IMR-90 (cell line): ENCODE measurements around the gene ISOC2. TPM values are rescaled to one million over a fixed set of nuclear protein-coding genes. Genes with fewer than 3 reads are reported as not detected.

Experiments used
- ATAC-seq: fragments of 200-7000 bp; cut with Tn5 transposase; 2 replicates; pipeline ENCODE4 v1.9.1; 2020; ENCODE audit warnings: low read depth, mild to moderate bottlenecking, moderate library complexity
- BruUV-seq: library from RNA; stranded (reverse); fragments of 400-500 nt; replicated peaks from 2 replicates; lab custom pipeline; 2021; lab: Mats Ljungman, UMichigan
- CTCF ChIA-PET: fragments of 300-600 bp; formaldehyde crosslinking; extraction: SDS; loops from one replicate; lab custom pipeline; 2021; ENCODE audit warnings: antibody characterized with exemption; lab: Yijun Ruan, JAX
- POLR2A ChIA-PET: fragments of 300-600 bp; sonication (Branson Sonifier 250); formaldehyde crosslinking; loops from one replicate; lab custom pipeline; 2022; ENCODE audit warnings: antibody characterized with exemption; ENCODE audit not compliant: unreplicated experiment; lab: Charles Lee
- DNase-seq: peaks from one replicate; pipeline ENCODE4 v3.0.0; 2013
- H2AFZ ChIP-seq: replicated peaks from 2 replicates; pipeline ENCODE3; 2013; ENCODE audit warnings: low read length, mild to moderate bottlenecking; ENCODE audit not compliant: poor library complexity
- H2AK5ac ChIP-seq: 2 replicates; pipeline ENCODE4 v1.6.1; 2013; ENCODE audit warnings: low read depth, low read length, inconsistent platforms
- H2AK9ac ChIP-seq: replicated peaks from 2 replicates; pipeline ENCODE3; 2013; ENCODE audit warnings: mild to moderate bottlenecking, low read depth, low read length, moderate library complexity; ENCODE audit not compliant: poor library complexity
- H2BK120ac ChIP-seq: 2 replicates; pipeline ENCODE4 v1.6.1; 2013; ENCODE audit warnings: low read depth, low read length, inconsistent platforms
- H2BK15ac ChIP-seq: 3 replicates; pipeline ENCODE4 v1.6.1; 2013; ENCODE audit warnings: low read depth, low read length, inconsistent platforms
- H2BK20ac ChIP-seq: 2 replicates; pipeline ENCODE4 v1.6.1; 2013; ENCODE audit warnings: low read depth, mild to moderate bottlenecking, inconsistent platforms, low read length, moderate library complexity
- H2BK5ac ChIP-seq: 2 replicates; pipeline ENCODE4 v1.6.1; 2013; ENCODE audit warnings: mild to moderate bottlenecking, low read depth, low read length, inconsistent platforms; ENCODE audit not compliant: poor library complexity, severe bottlenecking
- H3K14ac ChIP-seq: replicated peaks from 2 replicates; pipeline ENCODE4 v1.6.1; 2013; ENCODE audit warnings: low read depth, low read length, inconsistent platforms
- H3K18ac ChIP-seq: 2 replicates; pipeline ENCODE4 v1.6.1; 2013; ENCODE audit warnings: low read depth, low read length, control low read depth
- H3K23ac ChIP-seq: 2 replicates; pipeline ENCODE4 v1.6.1; 2013; ENCODE audit warnings: low read depth, low read length, inconsistent platforms
- H3K27ac ChIP-seq: 2 replicates; pipeline ENCODE4 v1.5.1; 2013; ENCODE audit warnings: mild to moderate bottlenecking, control low read depth, low read length; ENCODE audit not compliant: insufficient read depth
- H3K27me3 ChIP-seq: 2 replicates; pipeline ENCODE4 v1.6.1; 2013; ENCODE audit warnings: low read length; ENCODE audit not compliant: control insufficient read depth, insufficient read depth
- H3K36me3 ChIP-seq: 2 replicates; pipeline ENCODE4 v1.6.1; 2013; ENCODE audit warnings: low read length, mixed read lengths; ENCODE audit not compliant: control insufficient read depth, insufficient read depth
- H3K4ac ChIP-seq: 2 replicates; pipeline ENCODE4 v1.6.1; 2013; ENCODE audit warnings: low read depth, low read length, inconsistent platforms
- H3K4me1 ChIP-seq: 2 replicates; pipeline ENCODE4 v1.6.1; 2013; ENCODE audit warnings: low read length, mixed read lengths; ENCODE audit not compliant: control insufficient read depth, insufficient read depth
- H3K4me2 ChIP-seq: 2 replicates; pipeline ENCODE4 v1.6.1; 2013; ENCODE audit warnings: low read depth, mild to moderate bottlenecking, control low read depth, low read length, moderate library complexity
- H3K4me3 ChIP-seq: 2 replicates; pipeline ENCODE4 v1.5.1; 2013; ENCODE audit warnings: low read depth, mild to moderate bottlenecking, control low read depth, low read length, moderate library complexity; ENCODE audit not compliant: insufficient read depth
- H3K56ac ChIP-seq: 2 replicates; pipeline ENCODE4 v1.6.1; 2013; ENCODE audit warnings: low read length, inconsistent platforms; ENCODE audit not compliant: insufficient read depth; ENCODE audit errors: extremely low read depth
- H3K79me1 ChIP-seq, 2 experiments: 2 replicates each; pipeline ENCODE4 v1.6.1; 2013; ENCODE audit warnings: low read length in 2 of 2, inconsistent platforms in 1 of 2, low read depth in 1 of 2
- H3K9ac ChIP-seq: 2 replicates; pipeline ENCODE4 v1.6.1; 2013; ENCODE audit warnings: low read depth, low read length, control low read depth
- H3K9me1 ChIP-seq: 2 replicates; pipeline ENCODE4 v1.6.1; 2013; ENCODE audit warnings: low read length, inconsistent platforms; ENCODE audit not compliant: insufficient read depth
- H3K9me3 ChIP-seq: 2 replicates; pipeline ENCODE4 v1.6.1; 2013; ENCODE audit warnings: low read length; ENCODE audit not compliant: control insufficient read depth, insufficient read depth
- H4K20me1 ChIP-seq: 2 replicates; pipeline ENCODE4 v1.6.1; 2013; ENCODE audit warnings: low read length, inconsistent platforms; ENCODE audit not compliant: insufficient read depth
- H4K5ac ChIP-seq: 2 replicates; pipeline ENCODE4 v1.6.1; 2013; ENCODE audit warnings: mild to moderate bottlenecking, low read depth, low read length, control low read depth
- H4K8ac ChIP-seq, 2 experiments: 2 replicates each; pipeline ENCODE4 v1.6.1; 2013; ENCODE audit warnings: low read depth in 2 of 2, low read length in 2 of 2, control low read depth in 1 of 2, inconsistent platforms in 1 of 2
- H4K91ac ChIP-seq: 2 replicates; pipeline ENCODE4 v1.6.1; 2013; ENCODE audit warnings: low read depth, low read length, inconsistent platforms; ENCODE audit not compliant: insufficient read depth
- BHLHE40 ChIP-seq: fragments of 150-350 bp; IDR thresholded peaks from 2 replicates; pipeline ENCODE4 v1.6.1; 2016; ENCODE audit warnings: mild to moderate bottlenecking, low read depth, low read length
- CEBPB ChIP-seq: IDR thresholded peaks from 2 replicates; pipeline ENCODE4 v1.6.1; 2012; ENCODE audit warnings: low read depth, low read length, improper control_type of control experiment
- CHD1 ChIP-seq: IDR thresholded peaks from 2 replicates; pipeline ENCODE4 v1.6.1; 2012; ENCODE audit warnings: low read depth, low read length, improper control_type of control experiment
- MAFK ChIP-seq: IDR thresholded peaks from 2 replicates; pipeline ENCODE4 v1.6.1; 2012; ENCODE audit warnings: low read depth, low read length, improper control_type of control experiment
- MAZ ChIP-seq: IDR thresholded peaks from 2 replicates; pipeline ENCODE4 v1.6.1; 2012; ENCODE audit warnings: low read depth, mild to moderate bottlenecking, low read length, improper control_type of control experiment, moderate library complexity, borderline replicate concordance
- MXI1 ChIP-seq: IDR thresholded peaks from 2 replicates; pipeline ENCODE4 v1.6.1; 2012; ENCODE audit warnings: low read depth, mild to moderate bottlenecking, low read length, moderate library complexity, borderline replicate concordance
- POLR2A ChIP-seq: IDR thresholded peaks from 2 replicates; pipeline ENCODE4 v1.6.1; 2012; ENCODE audit warnings: mild to moderate bottlenecking, low read depth, low read length
- RAD21 ChIP-seq: IDR thresholded peaks from 2 replicates; pipeline ENCODE4 v1.6.1; 2012; ENCODE audit warnings: low read length, improper control_type of control experiment
- RFX5 ChIP-seq: IDR thresholded peaks from 2 replicates; pipeline ENCODE4 v1.8.0; 2012; ENCODE audit warnings: low read depth, mild to moderate bottlenecking, low read length, moderate library complexity
- WGBS, 2 experiments: methylation state at CpG; one replicate each; pipeline versions ENCODE4 v1.1.5 to v1.1.7; 2013; ENCODE audit warnings: missing lambda C conversion rate in 2 of 2; ENCODE audit not compliant: insufficient read length in 1 of 2; ENCODE audit errors: extremely low coverage in 2 of 2; 5-methylcytosine and 5-hydroxymethylcytosine counted together
- dilution Hi-C: fragments of 300-500 bp; cut with HindIII; formaldehyde crosslinking; loops from one replicate; pipeline ENCODE4 v1.14.3; 2018; ENCODE audit warnings: low sequenced_read_pairs; ENCODE audit not compliant: unreplicated experiment
- in situ Hi-C: fragments of 300-500 bp; cut with MboI; formaldehyde crosslinking; loops from 3 replicates; pipeline ENCODE4 v1.14.3; 2019; ENCODE audit warnings: low sequenced_read_pairs, inconsistent platforms, mixed read lengths
- intact Hi-C: fragments of 100-400 bp; cut with micrococcal nuclease; formaldehyde crosslinking; loops from 2 replicates; pipeline ENCODE4 v1.10.0; 2022
- polyA plus RNA-seq, 3 experiments: library from polyadenylated mRNA; depleted of rRNA; stranded (reverse); fragments of >200 nt; gene quantifications; 2 replicates each; pipeline ENCODE4 v1.2.3, GENCODE V29; 2012; ENCODE audit warnings: low replicate concordance in 1 of 3
- total RNA-seq: library from RNA; depleted of rRNA; stranded (reverse); fragments of >200 nt; gene quantifications from 2 replicates; pipeline ENCODE4 v1.2.3, GENCODE V29; 2012

The ISOC2 gene
- total and polyA plus RNA-seq, 2 of the 4 experiments (the other 2 are of a cell fraction), result 56.1 to 82.1 TPM

GRCh38 chr19:55437410-55437809 is 24.0 kb downstream of the ISOC2 start:
- no peaks in the 10 kb centered on the region for H3K36me3 ChIP-seq
- in situ Hi-C loops (no loop called here), dilution Hi-C loops (no loop called here), intact Hi-C loops (loop anchor here (5.0 kb wide), 1 partner anchor 220 kb away; no protein-coding TSS in a partner anchor)
- no peak overlapping the region for H3K4ac ChIP-seq
- ATAC-seq (peak; percentile 99), DNase-seq (peak; percentile 56)
- no peak overlapping the region for H2BK15ac ChIP-seq
- no peak overlapping the region for H4K91ac ChIP-seq
- TF ChIP-seq MAFK (no peak), POLR2A (no peak), BHLHE40 (no peak), MXI1 (0 out of 2 replicates have a peak, but pooled peaks have one; percentile 35), CHD1 (no peak), MAZ (peak; percentile 50; the same call in 1 of the 2 replicates), CEBPB (no peak), RFX5 (no peak), RAD21 (no peak)
- H2AFZ ChIP-seq, result peak overlapping the region; percentile 67
- no peak overlapping the region for H2BK120ac ChIP-seq
- no peak overlapping the region for H3K23ac ChIP-seq
- peaks cover 11% of the 10 kb centered on the region for H3K9me1 ChIP-seq
- H3K4me3 ChIP-seq, result no peak overlapping the region
- BruUV-seq, result no TSS peak
- H2BK20ac ChIP-seq, result no peak overlapping the region
- no peak overlapping the region for H3K56ac ChIP-seq
- no peak overlapping the region for H3K9ac ChIP-seq
- H4K5ac ChIP-seq, result no peak overlapping the region
- H4K20me1 ChIP-seq, result no peaks in the 10 kb centered on the region; the same call in 1 of the 2 replicates
- H3K27me3 ChIP-seq, result peaks cover 44% of the 10 kb centered on the region
- POLR2A ChIA-PET, result interaction anchor here (1.1 kb wide), 1 partner anchor 30 kb away, joined by 6 read pairs; the partner anchor contains the start of gene UBE2S
- H3K79me1 ChIP-seq, result no peaks in the 10 kb centered on the region
- no peaks in the 10 kb centered on the region for H3K4me1 ChIP-seq
- no peak overlapping the region for H3K14ac ChIP-seq
- no peak overlapping the region for H2AK5ac ChIP-seq
- H4K8ac ChIP-seq, result no peak overlapping the region
- H3K9me3 ChIP-seq, result peaks cover 2% of the 10 kb centered on the region; the same call in 1 of the 2 replicates
- CTCF ChIA-PET, result interaction anchor here (0.9 to 1.1 kb wide), 2 partner anchors 19 to 296 kb away, joined by 5 to 8 read pairs; no protein-coding TSS in a partner anchor
- H3K27ac ChIP-seq, result no peak overlapping the region
- H3K18ac ChIP-seq, result no peak overlapping the region
- H3K4me2 ChIP-seq, result no peak overlapping the region
- no peak overlapping the region for H2BK5ac ChIP-seq
- no CpG with 5 or more reads among the region's 17 CpGs for WGBS, 2 experiments
- H2AK9ac ChIP-seq, result peak overlapping the region; percentile 52
